Stimulated activated CD4-positive, alpha-beta T cell treated with anti-CD3 and anti-CD28 coated beads, Interleukin-15, amount 100 ng/mL, for 48 hours (primary cell): ENCODE measurements around the gene KPNB1.
A peak's percentile ranks its signal among the peaks of the same experiment; 100 is the strongest.

Source experiments
- DNase-seq, 2 donors: peaks; one replicate each; pipeline ENCODE4 v3.0.0-alpha.2; 2020; ENCODE audit warnings: low read depth in 2 of 2

Gene KPNB1

DNA sequence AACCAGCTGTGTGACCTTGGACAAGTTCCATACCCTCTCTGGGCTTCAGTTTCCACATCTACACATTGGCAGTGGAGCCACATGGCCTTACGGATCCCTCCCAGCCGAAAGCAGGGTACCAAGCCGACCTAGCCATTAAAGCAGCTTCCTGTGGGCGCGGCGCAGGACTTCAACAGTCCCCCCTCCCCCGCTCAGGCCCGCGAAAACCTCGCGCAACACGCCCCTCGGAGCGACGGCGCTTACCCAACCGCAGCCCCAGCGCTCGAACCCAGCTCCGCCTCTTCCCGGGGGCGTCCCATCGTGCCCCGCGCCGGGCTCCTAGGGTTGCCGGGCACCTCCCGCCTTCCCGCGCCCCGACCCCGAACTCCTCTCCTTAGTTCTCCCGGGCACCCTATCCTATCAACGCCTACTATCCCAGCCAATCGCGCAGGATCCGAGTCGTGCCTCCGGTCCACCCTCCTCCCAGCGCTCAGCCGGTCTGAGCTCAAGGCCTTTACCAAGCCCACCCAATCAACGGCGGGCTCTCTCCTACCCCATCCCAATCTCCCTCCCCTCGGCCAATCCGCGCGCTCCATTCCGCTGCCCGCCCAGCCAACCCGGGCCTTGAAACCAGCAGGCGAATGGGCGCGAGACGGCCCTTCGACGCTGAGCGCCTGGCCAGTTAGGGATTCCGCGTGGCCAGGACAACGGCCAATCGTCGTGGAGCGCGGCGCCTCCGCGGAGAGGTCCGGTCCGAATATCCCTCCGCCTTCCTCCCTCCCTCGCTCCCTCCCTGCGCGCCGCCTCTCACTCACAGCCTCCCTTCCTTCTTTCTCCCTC is at the start of gene KPNB1:
TSS of gene KPNB1 (plus strand) at position 767 of the 819 bp plus-strand sequence. CDS start 326 bp downstream, outside the sequence.
- DNase-seq = peak; percentile 98 to 99

DNA sequence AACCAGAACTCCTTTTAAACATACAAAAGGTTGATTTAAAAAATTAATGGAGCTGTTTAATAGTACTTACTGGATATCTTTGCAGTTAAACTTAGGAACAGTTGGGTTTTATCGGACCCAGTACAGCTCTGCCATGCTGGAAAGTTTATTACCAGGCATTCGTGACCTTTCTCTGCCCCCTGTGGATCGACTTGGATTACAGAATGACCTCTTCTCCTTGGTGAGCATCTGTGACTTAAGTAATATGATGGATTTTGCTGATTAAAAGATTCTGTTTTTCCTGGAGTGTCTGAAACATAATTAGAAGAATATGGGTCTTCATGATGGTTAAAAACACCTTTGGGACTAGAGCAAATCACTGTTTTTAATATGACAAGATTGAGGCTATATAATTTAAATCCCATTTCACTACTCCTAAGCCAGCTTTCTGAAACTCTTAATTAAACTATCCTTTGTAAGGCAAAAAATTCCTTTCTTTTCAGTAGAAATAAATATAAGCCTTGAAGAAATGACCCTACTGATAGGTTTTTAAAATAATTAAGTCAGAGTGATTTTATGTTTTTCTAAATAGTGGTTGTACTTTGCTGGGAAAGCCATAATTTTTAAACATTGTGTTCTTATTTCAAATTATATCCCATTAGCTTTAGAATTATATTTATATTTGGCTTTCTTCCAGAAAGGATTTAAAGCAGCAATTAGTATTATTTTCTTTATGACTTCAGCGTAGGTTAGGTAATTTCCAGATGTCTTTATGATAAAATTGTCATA is 45.7 kb upstream of the KPNB1 start:
- DNase-seq = no peak

DNA sequence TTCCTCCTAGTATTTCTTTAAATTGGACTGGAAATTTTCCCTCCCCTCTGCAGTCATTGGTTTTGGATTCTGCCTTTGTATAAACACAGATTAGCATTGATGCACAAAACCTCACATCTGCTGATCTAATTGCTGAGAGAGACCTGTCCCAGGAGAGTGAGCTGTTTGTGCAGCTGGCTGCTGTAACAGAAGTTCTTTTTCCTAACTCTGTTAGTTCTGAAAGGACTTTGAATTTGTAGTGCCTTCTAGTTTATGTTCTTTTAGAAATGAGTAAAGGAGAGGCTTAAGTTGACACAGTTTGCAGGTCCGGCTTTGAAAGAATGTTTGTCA is 45.2 kb upstream of the KPNB1 start:
- DNase-seq = no peak

DNA sequence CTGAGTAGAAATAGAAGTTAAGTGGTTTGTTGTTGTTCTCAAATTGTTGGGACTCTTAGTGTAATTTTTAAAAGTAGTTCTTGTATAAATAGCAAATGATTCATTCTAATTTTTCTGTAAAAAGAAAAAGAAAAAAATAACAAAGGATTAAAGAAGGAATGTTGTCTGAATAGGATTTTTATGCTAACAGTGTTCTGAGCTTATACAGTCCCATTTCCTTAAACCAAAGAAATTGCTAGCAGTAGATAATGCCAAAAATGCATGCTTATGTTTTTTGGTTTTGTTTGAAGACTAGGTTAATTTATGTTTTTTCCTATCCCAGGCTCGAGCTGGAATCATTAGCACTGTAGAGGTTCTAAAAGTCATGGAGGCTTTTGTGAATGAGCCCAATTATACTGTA is 44.7 kb upstream of the KPNB1 start:
- DNase-seq = no peak

DNA sequence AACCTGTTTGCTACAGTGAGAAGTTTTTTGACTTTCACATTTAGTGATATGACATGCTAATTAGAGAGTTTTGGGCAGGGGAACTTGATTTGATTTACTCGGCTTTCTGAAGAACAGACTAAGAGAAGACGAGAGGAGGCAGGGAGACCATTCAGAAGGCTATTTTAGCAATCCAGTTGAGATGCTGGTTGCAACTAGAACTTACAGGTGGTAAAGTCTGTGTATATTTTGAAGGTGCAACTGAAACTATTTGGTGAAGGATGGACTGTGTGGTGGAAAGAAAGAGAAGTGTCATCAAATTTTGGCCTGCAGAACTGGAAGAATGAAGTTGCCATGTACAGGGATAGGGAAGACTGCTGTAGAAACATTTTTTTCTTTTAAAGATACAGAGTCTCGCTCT is 42.2 kb upstream of the KPNB1 start:
- no peak for DNase-seq

DNA sequence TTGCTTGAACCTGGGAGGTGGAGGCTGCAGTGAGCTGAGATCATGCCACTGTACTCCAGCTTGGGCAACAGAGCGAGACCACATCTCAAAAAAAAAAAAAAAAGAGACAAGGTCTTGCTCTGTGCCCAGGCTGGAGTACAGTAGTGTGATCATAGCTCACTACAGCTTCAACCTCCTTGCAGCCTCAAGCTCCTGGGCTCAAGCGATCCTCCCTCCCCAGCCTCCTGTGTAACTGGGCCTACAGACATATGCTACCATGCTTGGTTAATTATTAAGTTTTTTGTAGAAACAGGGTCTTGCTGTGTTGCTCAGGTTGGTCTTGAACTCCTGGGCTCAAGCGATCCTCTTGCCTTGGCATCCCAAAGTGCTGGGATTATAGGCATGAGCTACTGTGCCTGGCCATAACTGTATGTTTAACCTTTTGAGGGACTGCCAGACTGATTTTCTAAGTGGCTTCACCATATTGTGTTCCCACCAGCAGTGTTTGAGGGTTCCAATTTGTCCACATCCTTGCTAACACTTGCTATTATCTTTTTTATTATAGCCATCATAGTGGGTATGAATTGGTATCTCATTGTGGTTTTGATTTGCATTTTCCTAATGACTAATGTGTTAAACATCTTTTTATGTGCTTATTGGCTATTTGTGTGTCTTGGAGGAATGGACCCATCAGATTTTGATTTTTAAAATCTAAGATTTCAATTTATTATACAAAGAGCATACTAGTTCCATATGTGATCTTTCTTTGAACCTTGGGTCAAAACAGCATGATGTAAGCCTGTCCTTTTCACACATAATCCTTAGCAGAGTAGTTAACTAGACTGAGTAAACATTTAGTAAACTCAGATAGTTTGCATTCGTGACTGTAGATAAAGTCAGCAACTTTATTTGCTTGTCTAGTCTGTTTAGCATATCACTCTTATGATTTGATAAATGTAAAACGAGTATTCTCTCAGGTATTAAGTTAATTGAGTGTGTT is 38.1 kb upstream of the KPNB1 start:
- no peak for DNase-seq

DNA sequence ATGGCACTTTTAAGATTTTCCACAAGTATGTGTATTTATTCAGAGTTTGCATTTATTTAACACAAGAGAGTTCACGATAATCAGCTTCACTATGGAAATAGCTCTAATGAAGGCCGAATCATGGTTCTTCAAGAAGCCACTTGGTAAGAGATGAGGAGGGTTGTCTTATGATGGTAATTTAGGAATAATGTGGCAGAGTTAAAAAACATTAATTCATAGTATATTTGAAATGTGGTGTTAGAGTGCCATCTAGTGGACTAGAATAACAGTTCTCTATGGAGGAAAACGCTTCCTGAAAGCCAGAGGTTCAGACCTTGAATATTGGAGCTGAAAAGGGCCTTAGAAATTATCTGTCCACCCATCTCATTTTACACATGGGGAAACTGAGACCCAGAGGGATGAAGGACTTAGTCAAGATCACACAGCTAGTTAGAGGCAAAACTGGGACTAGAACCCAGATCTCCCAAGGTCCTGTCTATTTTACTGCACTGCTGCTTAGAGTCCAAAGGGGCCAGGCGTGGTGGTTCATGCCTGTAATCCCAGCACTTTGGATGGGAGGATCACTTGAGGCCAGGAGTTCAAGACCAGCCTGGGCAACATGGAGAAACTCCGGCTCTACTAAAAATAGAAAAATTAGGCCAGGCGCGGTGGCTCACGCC is 33.8 kb upstream of the KPNB1 start:
- no peak for DNase-seq

DNA sequence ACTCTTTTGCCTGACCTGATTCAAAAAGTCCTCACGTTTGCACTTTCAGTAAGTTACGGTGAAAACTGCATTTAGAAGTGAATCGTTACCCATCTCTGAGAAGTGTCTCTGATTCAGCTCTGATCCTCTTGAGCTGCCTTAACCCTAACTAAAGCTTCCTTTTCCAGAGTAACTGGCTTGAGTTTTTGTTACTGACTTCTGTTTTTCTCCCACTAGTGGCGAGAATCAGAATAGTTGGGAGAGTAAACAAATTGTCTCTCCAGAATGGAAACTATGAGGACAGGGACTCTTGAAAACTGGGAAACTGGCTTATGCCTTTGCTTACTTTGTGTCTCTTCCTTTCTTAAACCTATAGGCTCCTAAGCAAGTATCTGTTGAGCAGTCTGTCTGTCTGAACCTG is 31.3 kb upstream of the KPNB1 start:
- no peak for DNase-seq

DNA sequence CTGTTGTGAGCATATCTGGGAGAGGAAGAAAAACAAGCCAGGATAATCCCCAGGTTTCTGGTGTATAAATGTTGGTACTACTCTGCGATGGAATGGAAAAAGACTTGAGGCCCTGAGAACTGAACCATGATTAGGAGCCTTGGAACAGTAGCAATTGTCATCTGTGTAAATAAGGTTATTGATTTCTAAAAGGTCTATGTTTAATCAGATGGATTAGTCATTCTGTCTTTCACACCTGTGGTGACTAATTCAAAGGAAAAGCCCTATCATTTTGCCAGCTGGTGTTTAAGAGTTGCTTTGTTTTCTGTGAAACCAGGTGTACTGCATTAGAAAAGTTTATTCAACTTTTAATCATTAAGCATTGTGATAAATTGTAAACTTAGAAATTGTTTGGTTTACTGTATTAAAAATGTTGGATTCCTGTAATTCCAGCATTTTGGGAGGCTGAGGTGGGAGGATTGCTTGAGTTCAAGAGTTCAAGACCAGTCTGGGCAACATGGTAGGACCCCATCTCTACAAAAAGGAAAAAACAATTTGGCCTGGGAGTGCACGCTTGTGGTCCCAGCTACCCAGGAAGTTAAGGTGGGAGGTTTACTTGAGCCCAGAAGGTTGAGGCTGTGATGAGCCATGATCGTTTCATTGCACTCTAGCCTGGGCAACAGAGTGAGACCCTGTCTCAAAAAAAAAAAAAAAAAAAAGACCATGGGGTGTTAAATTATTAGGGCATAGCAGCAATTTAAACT is 29.0 kb upstream of the KPNB1 start:
- no peak for DNase-seq

DNA sequence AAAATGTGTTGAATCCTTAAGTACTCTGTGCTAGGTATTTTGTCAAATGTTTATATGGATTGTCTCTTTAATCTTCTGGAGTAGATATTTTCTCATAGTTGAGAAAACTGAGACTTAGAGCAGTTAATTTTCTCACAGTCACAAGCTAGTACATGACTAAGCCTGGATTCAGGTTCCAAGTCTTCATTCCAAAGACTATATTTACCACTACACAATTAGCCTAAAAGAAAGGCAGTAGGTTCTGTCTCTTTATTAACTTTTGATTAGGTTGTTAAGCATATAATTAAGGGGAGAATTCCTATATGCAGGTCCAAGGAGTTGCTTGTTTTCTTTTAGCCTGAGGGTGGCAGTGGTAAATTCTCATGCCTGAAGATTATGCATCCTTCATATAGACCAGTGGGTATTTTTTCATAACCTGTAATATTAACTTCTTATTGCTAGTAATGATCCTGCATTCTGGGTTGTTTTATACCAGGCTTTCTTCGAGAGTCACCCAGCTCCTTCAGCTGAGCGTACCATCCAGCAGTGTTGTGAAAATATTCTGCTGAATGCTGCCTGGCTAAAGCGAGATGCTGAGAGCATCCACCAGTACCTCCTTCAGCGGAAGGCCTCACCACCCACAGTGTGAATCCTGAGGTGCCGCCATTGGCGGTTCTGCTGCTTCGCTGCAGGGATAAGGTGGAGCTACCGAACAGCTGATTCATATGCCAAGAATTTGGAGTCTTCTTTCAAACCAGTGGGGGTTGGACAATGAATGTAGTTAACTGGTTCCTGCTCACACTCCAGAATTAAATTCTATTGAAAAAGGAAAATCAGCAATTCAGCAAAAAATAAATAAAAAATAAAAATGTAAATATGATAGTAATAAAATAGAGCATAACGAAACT is 28.2 kb upstream of the KPNB1 start:
- no peak for DNase-seq

DNA sequence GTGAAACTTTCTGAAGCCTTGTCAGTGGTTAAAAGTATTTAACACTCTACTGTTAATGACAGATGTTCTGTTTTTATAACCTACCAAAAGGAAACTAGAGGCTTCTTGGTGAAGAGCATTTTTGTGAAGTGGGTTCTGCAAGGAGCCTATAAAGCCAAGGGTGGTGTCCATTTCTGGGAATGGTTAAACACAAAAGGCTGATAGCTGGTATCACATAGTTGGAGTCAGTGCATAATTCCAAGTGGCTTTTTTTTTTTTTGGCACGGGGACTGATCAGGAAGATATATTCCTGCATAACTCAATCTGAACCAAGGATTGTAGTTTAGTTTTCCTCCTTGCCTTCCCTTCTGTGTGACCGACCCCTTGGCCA is 27.6 kb upstream of the KPNB1 start:
- no peak for DNase-seq

DNA sequence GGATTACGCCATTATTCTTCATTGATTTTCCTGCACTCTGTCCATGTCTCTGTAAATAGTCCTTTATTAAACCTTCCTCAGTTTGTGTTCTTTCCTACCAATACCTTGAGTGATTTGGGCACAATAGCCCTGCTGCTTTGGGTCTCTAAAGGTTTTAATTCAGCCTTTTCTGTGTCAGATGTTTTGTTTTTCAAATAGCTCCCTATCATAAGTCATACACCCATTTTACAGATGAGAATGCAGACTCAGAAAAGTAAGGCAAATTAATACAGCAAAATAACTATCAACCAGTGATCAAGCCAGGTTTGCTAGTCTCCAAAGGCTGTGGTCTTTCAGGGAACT is 25.0 kb upstream of the KPNB1 start:
- no peak for DNase-seq

DNA sequence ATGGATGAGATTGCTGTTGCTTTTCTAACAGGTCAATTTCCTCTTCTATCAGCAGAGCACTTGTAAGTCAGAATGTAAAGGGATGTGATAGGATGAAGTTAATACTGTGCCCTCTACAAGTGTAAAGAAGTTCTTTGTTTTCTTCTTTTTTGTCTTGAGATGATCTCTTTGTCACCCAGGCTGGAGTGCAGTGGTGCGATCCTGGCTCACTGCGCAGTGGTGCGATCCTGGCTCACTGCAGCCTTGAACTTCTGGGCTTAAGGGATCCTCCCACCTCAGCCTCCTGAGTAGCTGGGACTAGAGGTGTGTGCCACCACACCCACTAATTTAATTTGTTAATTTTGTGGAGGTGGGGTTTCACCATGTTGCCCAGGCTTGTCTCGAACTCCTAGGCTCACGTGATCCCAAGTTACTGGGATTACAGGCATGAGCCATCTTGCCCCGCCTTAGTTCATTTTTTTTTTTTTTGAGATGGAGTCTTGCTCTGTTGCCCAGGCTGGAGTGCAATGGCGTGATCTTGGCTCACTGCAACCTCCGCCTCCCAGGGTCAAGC is 21.6 kb upstream of the KPNB1 start:
- DNase-seq = no peak

DNA sequence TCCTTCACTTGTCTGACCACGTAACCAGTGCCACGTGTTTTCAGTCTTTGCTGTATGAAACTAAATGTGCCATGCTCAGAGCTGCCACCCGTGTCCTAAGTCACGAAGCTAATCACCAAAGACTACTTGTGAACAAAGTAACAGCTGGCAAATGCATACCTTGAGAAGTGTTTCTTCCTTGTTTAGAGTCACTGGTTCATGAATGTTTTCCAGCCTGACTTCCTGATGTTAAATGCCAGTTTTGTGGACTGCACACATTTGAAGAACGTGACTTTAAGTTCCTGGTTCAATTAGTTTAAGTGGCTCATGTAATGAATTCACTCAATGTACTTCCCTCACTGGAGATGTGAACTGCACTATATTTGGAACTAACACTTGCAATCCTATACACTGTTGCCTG is 19.9 kb upstream of the KPNB1 start:
- no peak for DNase-seq

DNA sequence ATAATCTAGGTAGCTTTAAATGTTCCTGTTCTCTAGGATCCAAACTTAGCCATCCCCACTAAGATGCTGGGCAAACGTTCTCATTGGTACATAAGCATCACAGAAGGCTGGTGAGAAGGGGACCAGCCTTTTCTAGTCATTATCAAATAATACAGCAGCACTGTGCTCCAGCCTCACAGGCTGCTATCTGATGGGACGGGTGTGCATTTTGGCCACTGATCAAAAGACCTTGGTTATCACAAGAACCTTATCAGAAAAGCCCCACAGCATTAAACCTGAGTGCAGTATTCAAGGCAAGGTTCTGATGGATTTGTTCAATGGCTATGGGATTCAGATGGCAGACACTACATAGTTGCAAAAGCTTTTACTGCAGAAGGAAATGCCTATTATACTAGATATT is 19.1 kb upstream of the KPNB1 start:
- no peak for DNase-seq

DNA sequence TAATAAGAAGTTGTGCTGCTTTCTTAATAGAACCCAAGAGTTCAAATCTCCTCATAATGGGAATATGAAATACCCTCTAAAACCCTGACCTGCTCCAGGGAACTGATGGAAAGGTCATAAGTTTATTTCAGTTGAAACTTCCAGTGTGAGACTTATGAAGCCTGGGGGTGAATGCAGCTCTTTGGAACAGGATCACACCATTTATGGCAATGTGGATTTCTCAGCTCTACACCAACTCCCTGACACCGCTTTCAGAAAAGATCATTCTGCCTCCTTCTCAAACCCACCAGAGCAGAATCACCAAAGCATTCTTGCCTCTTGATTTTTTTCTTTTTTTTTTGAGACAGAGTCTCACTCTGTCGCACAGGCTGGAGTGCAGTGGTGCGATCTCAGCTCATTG is 16.7 kb upstream of the KPNB1 start:
- no peak for DNase-seq

DNA sequence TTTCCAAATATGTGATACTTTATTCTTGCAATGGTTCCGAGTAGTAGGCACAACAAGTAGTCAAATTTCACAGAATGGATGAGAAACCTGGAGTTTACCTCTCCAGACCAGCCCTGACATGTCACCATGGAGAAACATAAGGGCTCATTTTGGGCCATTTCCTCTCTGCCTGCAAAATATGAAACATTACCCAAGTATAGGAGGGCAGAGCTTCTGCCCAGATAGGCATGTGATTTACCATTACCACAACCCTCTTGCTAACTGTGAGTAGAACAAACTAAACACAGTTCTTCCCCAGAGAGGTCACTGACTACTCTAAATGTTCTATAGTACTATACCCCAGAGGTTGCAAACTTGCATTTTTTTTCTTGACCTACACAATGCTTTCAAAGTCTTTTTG is 15.7 kb upstream of the KPNB1 start:
- no peak for DNase-seq

DNA sequence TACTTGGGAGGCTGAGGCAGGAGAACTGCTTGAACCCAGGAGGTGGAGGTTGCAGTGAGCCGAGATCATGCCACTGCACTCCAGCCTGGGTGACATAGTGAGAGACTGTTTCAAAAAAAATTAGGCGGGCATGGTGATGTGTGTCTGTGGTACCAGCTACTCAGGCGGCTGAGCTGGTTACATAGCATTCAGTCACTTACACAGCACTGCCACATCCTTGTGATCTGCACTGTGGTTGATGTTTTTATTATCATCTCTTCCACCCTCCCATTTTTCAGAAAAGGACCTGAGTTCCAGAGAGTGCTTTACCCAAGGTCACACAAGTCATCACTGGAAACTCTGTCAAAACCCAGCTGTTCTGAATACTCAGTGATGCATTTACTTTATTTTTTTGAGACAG is 14.8 kb upstream of the KPNB1 start:
- DNase-seq = no peak

DNA sequence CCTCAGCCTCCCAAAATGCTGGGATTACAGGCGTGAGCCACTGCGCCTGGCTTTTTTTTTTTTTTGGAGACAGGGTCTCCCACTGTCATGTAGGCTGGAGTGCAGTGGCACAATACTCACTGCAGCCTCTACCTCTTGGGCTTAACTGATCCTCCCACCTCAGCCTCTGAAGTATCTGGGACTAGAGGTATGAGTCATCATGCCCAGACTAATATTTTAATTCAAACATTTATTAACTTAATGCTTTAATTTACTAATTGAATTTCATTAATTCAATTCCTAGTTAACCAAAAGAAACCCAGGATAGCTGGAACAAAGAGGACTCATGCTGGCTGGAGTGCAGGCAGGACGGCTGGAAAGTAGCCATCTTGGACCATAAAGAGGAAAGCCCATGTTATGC is 14.0 kb upstream of the KPNB1 start:
- no peak for DNase-seq
